A673 (cell line): ENCODE data around the gene TSSC4.

Experiments
- CTCF ChIP-seq: fragments of 300-800, 200-600 bp; sonication (generic); conservative IDR thresholded peaks from 2 replicates; pipeline ENCODE4 v1.5.1; 2017; ENCODE audit warnings: low read depth, mild to moderate bottlenecking, antibody characterized with exemption, low read length, moderate library complexity, mixed read lengths
- EZH2 ChIP-seq: fragments of 200-600 bp; sonication (generic); IDR thresholded peaks from 2 replicates; pipeline ENCODE4 v1.6.1; 2017; ENCODE audit warnings: borderline replicate concordance, low read depth, mild to moderate bottlenecking, mixed read lengths, antibody characterized with exemption, low read length; ENCODE audit not compliant: poor library complexity, severe bottlenecking

- TF ChIP-seq CTCF (no peak), EZH2 (no peak)
Observed at GRCh38 chr11:2416765-2417164, 16.2 kb downstream of the TSSC4 start.
